Activated CD8-positive, alpha-beta memory T cell treated with anti-CD3 and anti-CD28 coated beads, Interleukin-2, amount 50 U/mL, for 24 hours (primary cell): ENCODE measurements around the gene RBP5.

Experiments
- DNase-seq: peaks from one replicate; pipeline ENCODE4 v3.0.0-alpha.2; 2020; ENCODE audit errors: extremely low read depth

RBP5 gene

DNA sequence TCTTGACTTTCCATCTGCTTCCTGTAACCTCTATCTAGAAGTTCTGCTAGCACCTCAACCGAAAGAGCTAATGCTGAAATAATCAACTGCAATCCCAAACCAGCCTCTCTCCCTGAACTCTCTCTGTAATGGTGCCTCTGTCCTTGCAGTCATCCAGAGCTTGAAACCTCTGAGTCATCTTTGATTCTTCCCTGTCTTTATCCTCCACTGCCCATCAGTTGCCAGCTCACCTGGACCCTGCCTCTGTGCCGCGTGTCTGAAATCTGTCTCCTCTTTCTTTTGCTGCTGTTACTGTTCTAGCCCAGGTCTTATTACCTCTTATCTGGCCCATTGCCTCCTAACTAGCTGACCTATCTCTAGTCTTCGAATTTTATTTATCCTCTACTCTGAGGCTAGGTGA lies 17.0 kb upstream of the RBP5 start:
- no peak for DNase-seq

GRCh38 chr12:7144414-7145120 lies 15.9 kb upstream of the RBP5 start:
- DNase-seq, result no peak

GRCh38 chr12:7143564-7143963 lies 14.9 kb upstream of the RBP5 start:
- DNase-seq, result no peak

DNA sequence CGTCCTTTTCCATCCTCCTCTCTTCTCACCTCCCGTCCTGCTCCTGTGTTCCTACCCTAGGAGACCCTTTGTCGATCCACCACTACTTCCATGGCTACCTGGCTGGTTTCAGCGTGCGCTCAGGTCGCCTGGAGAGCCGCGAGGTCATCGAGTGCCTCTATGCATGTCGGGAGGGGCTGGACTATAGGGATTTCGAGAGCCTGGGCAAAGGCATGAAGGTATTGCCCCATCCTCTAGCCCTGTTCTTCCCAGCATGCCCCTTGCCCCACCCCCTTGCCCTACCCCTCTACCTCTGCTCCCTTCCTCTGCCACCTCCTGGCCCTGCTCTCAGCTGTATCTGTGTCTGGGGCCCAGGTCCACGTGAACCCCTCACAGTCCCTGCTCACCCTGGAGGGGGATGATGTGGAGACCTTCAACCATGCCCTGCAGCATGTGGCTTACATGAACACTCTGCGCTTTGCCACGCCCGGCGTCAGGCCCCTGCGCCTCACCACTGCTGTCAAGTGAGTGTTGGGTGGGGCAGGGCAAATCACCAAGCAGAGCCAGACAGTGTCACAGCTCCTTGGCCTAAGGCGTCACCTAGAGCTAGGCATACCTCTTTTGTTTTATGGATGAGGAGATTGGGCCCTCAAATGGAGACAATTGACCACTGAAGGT lies 14.2 kb upstream of the RBP5 start:
- no peak for DNase-seq

DNA sequence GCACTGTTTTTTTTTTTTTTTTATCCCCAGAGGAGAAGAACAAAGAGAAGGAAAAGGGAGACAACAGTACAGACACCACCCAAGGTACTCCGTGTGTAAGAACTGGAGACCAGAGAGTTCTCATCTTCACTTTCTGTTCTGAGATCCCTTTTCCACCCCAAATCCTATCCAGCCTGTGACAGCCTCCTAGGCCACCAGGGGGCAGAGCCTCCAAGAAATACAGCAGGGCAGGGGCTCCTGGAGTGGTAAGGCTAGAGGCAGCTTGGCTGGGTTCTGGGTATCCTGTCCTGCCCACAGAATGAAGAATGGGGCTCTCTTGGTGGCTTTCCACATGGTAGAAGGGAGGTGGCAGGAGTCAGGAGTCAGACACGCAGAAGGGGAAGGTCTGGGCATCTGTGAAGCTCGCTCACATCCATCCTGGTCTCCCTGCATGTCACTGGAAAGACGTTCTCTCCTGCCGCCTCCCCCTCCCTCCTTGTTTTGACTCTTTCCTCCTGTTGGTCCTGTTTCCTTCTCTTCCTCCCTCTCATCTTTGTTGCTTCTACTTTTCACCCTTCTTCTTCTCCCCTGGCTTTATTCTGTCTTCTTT lies 13.5 kb upstream of the RBP5 start:
- DNase-seq, result peak; percentile 14

GRCh38 chr12:7141351-7142005 lies 12.8 kb upstream of the RBP5 start:
- no peak for DNase-seq

DNA sequence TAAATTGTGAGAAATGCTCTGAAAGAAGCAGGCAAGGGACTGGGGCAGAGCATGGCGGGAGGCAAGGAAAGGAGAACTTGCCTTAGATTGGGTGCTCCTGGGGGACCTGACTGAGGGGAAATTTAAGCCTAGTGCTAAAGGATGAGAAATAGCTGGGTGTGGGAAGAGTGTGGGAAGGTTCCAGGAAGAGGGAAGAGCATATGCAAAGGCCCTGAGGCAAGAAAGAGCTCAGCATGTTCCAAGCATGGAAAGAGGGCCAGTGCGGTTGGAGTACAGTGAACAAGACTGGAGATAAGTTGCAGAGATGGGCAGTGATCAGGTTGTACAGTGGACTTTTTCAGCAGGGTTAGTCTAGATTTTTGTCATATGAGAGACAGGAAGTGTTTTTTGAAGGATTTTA lies 10.5 kb upstream of the RBP5 start:
- DNase-seq, result no peak

DNA sequence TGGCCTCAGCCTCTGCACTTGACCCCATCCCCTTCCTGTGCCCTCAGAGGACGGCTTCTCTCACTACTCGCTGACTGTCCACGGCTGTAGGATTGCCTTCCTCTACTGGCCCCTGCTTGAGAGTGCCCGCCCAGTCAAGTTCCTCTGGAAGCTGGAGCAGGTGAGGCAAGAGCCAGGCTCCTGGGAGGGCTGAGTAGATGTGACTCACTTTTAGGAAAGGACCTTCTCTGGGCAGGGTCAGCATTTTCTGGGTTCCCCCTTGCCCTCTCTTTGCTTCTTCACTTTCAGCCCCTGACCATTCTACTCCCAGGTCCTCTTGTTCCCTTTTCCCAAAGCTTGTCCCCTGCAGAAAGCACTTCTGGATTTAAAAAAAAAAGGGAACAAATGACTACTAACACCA lies 9.2 kb upstream of the RBP5 start:
- no peak for DNase-seq

DNA sequence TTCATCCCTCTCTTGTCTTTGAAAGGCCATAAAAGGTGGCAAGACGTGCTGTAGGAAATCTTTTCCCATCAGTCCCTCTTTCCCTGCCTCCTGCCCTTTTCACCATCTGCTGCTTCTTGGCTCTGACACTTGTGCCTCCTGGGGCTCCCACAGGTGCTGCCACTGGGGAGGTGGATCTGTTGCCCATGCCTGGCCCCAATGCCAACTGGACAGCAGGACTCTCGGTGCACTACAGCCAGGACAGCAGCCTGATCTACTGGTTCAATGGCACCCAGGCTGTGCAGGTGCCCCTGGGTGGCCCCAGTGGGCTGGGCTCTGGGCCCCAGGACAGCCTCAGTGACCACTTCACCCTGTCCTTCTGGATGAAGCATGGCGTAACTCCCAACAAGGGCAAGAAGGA lies 8.0 kb upstream of the RBP5 start:
- DNase-seq, result no peak

GRCh38 chr12:7136071-7136470 lies 7.4 kb upstream of the RBP5 start:
- no peak for DNase-seq

- DNase-seq, result no peak
These were observed 5.9 kb upstream of the RBP5 start for GRCh38 chr12:7134396-7135166.

- DNase-seq, result no peak
These were observed 2.8 kb upstream of the RBP5 start for GRCh38 chr12:7131502-7131866.

DNA sequence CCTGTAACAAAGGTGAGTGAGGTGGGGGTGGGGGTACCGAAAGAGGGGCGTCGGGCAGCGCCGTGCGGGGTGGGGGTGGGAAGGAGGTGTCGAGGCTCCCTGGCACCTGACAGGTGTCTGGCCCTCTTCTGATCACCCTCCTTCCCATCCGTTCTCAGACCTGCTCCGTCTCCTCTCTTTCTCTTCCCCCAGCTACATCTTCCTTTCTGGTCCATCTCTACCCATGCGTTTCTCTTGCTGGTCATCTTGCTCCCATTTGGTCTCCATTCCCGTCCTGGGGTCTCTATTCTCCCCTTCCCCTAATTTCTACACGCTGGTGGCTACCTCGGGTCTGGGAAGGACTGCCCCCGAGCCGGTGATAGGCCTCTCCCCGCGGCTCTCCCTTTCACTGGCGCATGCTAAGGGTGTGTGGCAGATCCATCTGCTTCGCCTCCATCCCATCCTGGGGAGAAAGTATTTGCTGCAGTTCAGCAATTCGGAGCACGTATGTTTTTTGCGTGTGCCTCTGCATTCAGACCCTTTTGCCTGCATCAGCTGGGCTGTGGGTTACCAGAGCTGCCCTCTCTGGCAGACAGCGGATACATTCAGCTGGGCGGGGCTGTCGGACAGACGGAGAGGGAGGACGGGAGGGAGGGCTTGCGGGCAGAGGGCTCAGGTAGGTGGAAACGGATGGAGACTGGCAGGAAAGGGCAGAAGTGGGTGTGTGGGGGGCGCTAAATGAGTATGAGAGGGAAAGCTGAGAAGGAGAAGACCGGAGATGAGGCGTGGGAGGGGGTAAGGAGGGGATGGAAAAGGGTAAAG lies 2.2 kb upstream of the RBP5 start:
- peak; percentile 25 for DNase-seq

DNA sequence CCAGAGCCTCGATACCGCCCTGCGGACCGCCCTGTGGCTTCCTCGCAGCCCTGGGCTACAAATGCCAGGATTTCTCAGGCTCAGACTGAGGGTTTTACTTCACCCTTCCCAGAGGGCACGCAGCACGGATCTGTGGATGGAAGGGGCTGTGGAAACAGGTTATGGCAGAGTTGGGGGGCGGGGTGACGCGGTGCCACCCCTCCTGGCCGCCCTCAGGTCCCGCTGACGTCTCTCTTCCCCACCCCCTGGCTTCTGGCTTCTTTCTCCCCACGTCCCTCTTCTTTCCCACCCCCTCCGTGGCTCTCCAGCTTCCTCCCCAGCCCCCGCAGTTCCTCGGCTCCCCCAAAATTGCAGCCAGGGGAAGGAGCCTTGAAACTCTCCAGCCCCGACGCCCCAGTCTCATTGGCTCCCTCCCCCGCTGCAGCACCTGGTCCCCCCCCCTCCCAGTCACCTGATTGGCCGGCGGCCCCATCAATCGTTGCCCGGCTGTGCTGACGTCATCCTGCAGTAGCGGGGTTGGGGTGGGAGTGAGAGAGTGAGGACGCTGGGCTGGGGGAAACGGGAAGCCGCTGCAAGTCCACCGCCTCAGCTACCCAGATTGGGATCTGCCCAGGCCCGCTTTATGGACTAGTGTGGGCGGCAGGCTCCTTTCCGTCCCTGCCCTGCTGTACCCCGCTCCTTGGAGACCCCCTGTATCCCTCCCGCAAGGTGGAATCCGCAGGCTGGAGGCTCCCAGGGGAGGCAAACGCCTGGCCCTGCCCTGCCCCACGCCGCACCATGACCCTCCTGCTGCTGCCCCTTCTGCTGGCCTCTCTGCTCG lies 1.4 kb upstream of the RBP5 start, which contains the start of gene CLSTN3:
TSS of gene CLSTN3 (plus strand) at position 500 of the 820 bp plus-strand sequence. CDS start at position 778, 278 bp downstream.
- DNase-seq, result peak; percentile 55

- no peak for DNase-seq
These were observed 690 bp upstream of the RBP5 start for GRCh38 chr12:7129287-7129871.

- no peak for DNase-seq
These were observed 618 bp downstream of the RBP5 start for GRCh38 chr12:7127916-7128626.

DNA sequence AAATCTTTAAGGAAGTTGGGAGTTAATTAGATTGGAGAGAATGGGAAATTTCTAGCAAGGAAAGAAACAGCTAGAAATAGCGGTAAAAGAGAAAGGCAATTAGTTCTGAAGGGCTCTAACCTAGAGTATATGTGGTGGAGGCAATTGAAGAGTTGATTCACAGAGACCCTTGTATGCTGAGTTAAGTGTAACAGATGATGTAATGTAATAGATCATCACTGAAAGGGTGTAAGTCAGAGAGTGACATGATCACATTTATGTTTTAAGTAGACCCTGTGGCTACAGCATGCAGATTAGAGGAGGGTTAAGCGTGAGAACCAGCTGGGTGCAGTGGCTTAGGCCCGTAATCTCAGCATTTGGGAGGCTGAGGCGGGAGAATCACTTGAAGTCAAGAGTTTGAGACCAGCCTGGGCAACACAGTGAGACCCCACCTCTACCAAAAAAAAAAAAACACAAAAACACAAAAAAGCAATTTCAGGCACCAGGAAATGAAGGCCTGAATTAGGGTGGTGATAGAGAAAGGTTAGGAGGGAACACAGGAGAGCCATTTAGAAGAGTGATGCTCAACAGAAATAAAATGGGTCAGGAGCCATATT lies 3.0 kb downstream of the RBP5 start:
- no peak for DNase-seq

DNA sequence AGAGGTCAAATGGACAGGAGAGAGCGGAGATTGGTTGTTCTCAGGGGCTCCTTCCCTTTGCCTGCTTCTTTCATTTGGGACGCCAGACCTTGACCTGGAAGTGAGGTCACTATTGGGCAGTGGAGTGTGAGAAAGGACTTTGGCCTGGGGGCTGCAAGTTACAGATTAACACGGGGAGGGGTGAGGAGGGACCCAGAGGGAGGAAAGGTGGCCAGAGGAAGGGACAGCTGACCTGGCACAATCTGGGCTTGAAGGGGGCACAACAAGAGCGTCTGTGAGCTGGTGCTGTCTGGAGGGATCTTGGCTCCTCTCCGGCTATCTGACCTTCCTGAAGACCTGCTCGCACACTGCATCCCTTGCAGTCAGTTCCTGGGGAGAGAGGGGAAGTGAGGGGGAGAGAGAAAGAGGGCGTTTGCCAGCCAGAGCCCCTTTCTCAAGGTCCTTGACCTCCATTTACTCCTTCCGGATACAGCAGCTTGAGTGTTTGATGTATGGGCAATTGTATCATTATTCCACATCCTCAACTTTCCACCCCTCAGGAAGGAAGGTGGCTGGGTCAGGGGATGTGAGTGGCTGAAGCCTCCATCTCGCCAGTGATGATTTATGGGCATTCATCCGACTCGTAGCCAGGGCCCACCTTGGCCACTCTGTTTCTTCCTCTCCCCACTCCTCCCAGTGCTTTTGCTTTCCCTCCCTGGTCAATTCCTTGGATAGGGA lies 4.7 kb downstream of the RBP5 start:
- no peak for DNase-seq
